PFSK-1 (cell line): ENCODE data around the gene CADM2.

ENCODE experiments used
- FOXP2 ChIP-seq: optimal IDR thresholded peaks from 2 replicates; pipeline ENCODE3; 2011; ENCODE audit warnings: borderline replicate concordance, control low read depth, inconsistent platforms; ENCODE audit not compliant: insufficient read depth; ENCODE audit errors: extremely low read length, extremely low read depth
- POLR2AphosphoS5 ChIP-seq: IDR thresholded peaks from 2 replicates; pipeline ENCODE4 v1.6.1; 2012; ENCODE audit warnings: low read depth, mild to moderate bottlenecking, control low read depth, low read length, moderate library complexity
- SIN3A ChIP-seq: IDR thresholded peaks from 2 replicates; pipeline ENCODE4 v1.6.1; 2012; ENCODE audit warnings: mild to moderate bottlenecking, low read length, moderate library complexity, borderline replicate concordance; ENCODE audit not compliant: insufficient read depth
- TAF1 ChIP-seq: IDR thresholded peaks from 2 replicates; pipeline ENCODE4 v1.6.1; 2012; ENCODE audit warnings: low read length, control low read depth, borderline replicate concordance; ENCODE audit not compliant: insufficient read depth
- TF ChIP-seq, protein P1 (sequence below), 2 experiments: IDR thresholded peaks; 2 replicates each; pipeline versions ENCODE4 v1.6.1 to v1.8.0; 2011 to 2012; ENCODE audit warnings: low read depth in 2 of 2, low read length in 2 of 2, control low read depth in 1 of 2, inconsistent platforms in 1 of 2, mild to moderate bottlenecking in 1 of 2, moderate library complexity in 1 of 2; ENCODE audit not compliant: insufficient read depth in 1 of 2

The CADM2 gene

DNA sequence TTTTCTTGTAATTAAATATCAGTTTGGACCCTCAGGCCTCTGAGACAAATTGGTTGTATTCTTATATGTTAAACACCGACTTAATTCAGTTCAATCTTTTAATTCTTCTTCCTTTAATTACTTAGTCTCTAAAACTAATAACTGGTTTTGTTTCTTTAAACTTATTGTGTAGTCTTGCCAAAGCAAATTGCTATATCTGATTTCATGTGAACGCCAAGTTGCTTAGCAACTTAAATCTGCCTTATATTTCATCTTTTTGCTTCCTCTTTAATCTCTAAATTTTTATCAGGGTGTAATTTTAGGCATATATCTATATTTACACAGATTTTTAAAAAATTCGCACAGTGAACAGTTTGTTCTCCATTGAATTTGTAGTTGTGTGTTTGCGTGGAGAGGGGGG is 82.2 kb downstream of the CADM2 start:
- TF ChIP-seq SIN3A (no peak), FOXP2 (no peak)
- TF ChIP-seq, protein P1, sequence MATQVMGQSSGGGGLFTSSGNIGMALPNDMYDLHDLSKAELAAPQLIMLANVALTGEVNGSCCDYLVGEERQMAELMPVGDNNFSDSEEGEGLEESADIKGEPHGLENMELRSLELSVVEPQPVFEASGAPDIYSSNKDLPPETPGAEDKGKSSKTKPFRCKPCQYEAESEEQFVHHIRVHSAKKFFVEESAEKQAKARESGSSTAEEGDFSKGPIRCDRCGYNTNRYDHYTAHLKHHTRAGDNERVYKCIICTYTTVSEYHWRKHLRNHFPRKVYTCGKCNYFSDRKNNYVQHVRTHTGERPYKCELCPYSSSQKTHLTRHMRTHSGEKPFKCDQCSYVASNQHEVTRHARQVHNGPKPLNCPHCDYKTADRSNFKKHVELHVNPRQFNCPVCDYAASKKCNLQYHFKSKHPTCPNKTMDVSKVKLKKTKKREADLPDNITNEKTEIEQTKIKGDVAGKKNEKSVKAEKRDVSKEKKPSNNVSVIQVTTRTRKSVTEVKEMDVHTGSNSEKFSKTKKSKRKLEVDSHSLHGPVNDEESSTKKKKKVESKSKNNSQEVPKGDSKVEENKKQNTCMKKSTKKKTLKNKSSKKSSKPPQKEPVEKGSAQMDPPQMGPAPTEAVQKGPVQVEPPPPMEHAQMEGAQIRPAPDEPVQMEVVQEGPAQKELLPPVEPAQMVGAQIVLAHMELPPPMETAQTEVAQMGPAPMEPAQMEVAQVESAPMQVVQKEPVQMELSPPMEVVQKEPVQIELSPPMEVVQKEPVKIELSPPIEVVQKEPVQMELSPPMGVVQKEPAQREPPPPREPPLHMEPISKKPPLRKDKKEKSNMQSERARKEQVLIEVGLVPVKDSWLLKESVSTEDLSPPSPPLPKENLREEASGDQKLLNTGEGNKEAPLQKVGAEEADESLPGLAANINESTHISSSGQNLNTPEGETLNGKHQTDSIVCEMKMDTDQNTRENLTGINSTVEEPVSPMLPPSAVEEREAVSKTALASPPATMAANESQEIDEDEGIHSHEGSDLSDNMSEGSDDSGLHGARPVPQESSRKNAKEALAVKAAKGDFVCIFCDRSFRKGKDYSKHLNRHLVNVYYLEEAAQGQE (IDR thresholded peaks at IDR 0.05; ENCODE audit: insufficient read depth in 1 of 2, low read depth in 2 of 2, low read length in 2 of 2) = no peak

DNA sequence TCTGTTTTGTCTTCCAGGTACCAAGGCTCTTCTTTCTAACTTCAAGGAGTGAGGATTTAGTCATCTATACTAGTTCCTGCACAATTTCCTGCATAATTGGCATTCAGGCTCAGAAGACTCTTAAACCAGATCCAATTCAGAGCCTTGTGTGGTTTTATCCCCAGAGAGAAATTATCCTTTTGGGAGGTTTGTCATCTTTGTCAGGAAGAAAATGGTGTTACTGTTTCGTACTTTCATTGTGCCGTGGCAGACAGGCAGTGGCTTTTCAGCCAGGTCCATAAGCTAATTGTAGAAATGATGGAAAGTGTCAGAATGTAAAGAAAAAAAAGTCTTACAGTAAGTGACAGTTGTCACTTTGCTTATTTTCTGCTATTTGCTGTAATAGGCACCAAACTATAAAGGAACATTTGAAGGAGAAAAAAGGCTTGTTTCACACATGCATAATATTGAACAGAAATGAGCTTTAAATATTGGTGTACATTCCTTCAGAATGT is 82.8 kb downstream of the CADM2 start:
- TF ChIP-seq TAF1 (no peak), FOXP2 (no peak), POLR2AphosphoS5 (no peak), SIN3A (no peak)
- TF ChIP-seq, protein P1 (IDR thresholded peaks at IDR 0.05; ENCODE audit: insufficient read depth in 1 of 2, low read depth in 2 of 2, low read length in 2 of 2) = no peak

DNA sequence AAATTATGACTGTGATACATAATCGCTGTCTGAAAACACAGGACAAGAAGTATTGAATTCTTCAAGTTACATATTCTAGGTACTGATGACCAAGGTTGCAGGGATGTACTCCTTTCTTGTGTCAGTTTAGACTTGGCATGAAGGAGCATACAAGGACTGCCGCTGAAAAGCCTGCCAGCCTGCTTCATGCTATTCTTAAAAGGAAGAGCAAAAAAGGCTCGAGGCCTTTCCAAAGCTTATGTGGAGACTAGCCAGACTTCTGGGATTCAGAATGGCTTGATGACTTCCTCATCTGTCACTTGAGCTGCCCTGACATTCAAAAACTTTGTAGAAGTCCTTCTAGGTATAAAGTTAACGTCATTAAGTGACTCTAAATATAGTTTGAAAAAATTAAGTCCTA is 92.0 kb downstream of the CADM2 start:
- no peak for TF ChIP-seq TAF1
- TF ChIP-seq, protein P1 (IDR thresholded peaks at IDR 0.05; ENCODE audit: insufficient read depth in 1 of 2, low read depth in 2 of 2, low read length in 2 of 2) = no peak

DNA sequence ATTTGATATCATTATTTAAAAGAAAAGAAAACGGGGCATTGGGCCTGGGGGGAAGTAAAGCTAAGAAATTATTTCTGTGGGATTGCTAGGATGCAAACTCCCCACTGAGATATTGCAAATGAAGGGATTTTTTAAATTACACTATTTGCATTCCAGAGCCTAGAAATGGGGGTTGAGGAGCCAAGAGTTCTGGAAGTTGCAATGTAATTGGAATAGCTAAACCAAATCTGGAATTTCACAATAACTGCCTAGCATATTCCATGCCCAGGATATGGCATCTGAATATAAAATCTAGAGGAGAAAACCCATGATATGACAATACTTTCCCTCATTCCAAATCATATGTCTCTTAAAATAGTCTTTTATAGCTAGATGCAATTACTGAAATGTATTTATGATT is 93.0 kb downstream of the CADM2 start:
- no peak for TF ChIP-seq POLR2AphosphoS5
- TF ChIP-seq SIN3A = no peak
- no peak for TF ChIP-seq FOXP2
- TF ChIP-seq, protein P1 (IDR thresholded peaks at IDR 0.05; ENCODE audit: insufficient read depth in 1 of 2, low read depth in 2 of 2, low read length in 2 of 2) = no peak
- TF ChIP-seq TAF1 = no peak

DNA sequence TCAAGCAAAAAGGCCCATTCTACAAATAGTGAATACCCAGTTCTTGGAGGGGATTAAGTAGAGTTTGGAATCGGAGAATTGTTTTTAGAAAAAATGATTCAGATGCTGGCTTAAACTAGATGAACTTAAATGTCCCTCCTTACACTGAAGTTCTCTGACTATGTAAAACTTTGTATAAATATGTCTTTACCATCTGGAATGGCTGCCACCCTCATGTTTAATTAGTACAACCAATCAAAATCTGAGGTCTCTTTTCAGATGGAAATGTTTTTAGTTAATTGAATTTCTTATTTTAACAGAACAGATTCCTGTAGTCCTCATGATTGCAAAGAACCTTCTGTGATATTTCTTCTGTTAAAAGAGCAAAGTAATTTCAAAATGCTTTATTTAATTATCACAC is 94.8 kb downstream of the CADM2 start:
- no peak for TF ChIP-seq POLR2AphosphoS5
